Endothelial cell of umbilical vein (primary cell): Measurements from ENCODE around the gene SLC7A6.

ENCODE experiments used
- CTCF ChIP-seq, 2 donors: IDR thresholded peaks; 1 replicate in 1 of 2; 2 replicates in 1 of 2; pipeline ENCODE4 v1.5.1; 2011; ENCODE audit warnings: low read length in 2 of 2, mild to moderate bottlenecking in 2 of 2, moderate library complexity in 2 of 2, control low read depth in 1 of 2, inconsistent platforms in 1 of 2, low read depth in 1 of 2; ENCODE audit not compliant: insufficient read depth in 1 of 2; ENCODE audit errors: extremely low read depth in 1 of 2
- EZH2 ChIP-seq: IDR thresholded peaks from 2 replicates; pipeline ENCODE4 v1.6.1; 2012; ENCODE audit warnings: borderline replicate concordance, low read depth, mild to moderate bottlenecking, moderate library complexity, low read length, inconsistent platforms; ENCODE audit not compliant: severe bottlenecking
- GATA2 ChIP-seq: IDR thresholded peaks from 2 replicates; pipeline ENCODE4 v1.7.0; 2011; ENCODE audit warnings: low read depth, mild to moderate bottlenecking, moderate library complexity, mixed read lengths, low read length; ENCODE audit not compliant: insufficient read length, insufficient read depth
- JUN ChIP-seq: IDR thresholded peaks from 2 replicates; pipeline ENCODE4 v1.6.1; 2011; ENCODE audit warnings: borderline replicate concordance, low read depth; ENCODE audit not compliant: insufficient read length, insufficient read depth
- MAX ChIP-seq: IDR thresholded peaks from 2 replicates; pipeline ENCODE4 v1.6.1; 2011; ENCODE audit not compliant: insufficient read depth, insufficient read length
- MYC ChIP-seq: IDR thresholded peaks from one replicate; pipeline ENCODE4 v1.6.1; 2011; ENCODE audit warnings: mild to moderate bottlenecking, low read depth, low read length
- POLR2A ChIP-seq: IDR thresholded peaks from 2 replicates; pipeline ENCODE4 v1.6.1; 2012; ENCODE audit warnings: low read depth, mild to moderate bottlenecking, control low read depth, low read length
- POLR2AphosphoS5 ChIP-seq: IDR thresholded peaks from 2 replicates; pipeline ENCODE4 v1.6.1; 2012; ENCODE audit warnings: low read depth, mild to moderate bottlenecking, control low read depth, low read length, moderate library complexity; ENCODE audit not compliant: insufficient read depth

GRCh38 chr16:68226116-68226515, 38.2 kb upstream of the SLC7A6 start:
- TF ChIP-seq EZH2 (no peak), CTCF (IDR thresholded peaks at IDR 0.05; ENCODE audit: extremely low read depth in 1 of 2, insufficient read depth in 1 of 2, low read depth in 1 of 2, low read length in 2 of 2) (no peak), POLR2A (no peak), POLR2AphosphoS5 (no peak), JUN (no peak), MYC (no peak), MAX (no peak), GATA2 (no peak)
